Mucosa of descending colon (tissue), 3 donors: ENCODE results near the gene ZNF556. TPM values are rescaled to one million over a fixed set of nuclear protein-coding genes. Genes with fewer than 3 reads are reported as not detected.

Source experiments
- ATAC-seq: fragments of 200-7000 bp; cut with Tn5 transposase; one replicate; pipeline ENCODE4 v1.9.1; 2020; ENCODE audit warnings: mild to moderate bottlenecking, moderate library complexity
- DNase-seq, 3 donors: peaks; one replicate each; pipeline ENCODE4 v3.0.0-alpha.2; 2020
- H3K36me3 ChIP-seq: fragments of 200-600 bp; one replicate; pipeline ENCODE4 v1.8.0; 2021; ENCODE audit warnings: low read depth, mild to moderate bottlenecking
- H3K4me1 ChIP-seq: fragments of 200-600 bp; one replicate; pipeline ENCODE4 v1.8.0; 2021; ENCODE audit warnings: low read depth, mild to moderate bottlenecking
- H3K4me3 ChIP-seq: fragments of 200-600 bp; one replicate; pipeline ENCODE4 v1.8.0; 2021; ENCODE audit warnings: mild to moderate bottlenecking
- H3K9me3 ChIP-seq: fragments of 200-600 bp; one replicate; pipeline ENCODE4 v1.8.0; 2021; ENCODE audit warnings: mild to moderate bottlenecking
- intact Hi-C, 2 donors: fragments of 100-400 bp; cut with DNase I in 1 of 2; cut with micrococcal nuclease in 1 of 2; formaldehyde crosslinking; loops; one replicate each; pipeline versions ENCODE4 v1.11.0 to v1.11.1; 2022; cut with DNase I, micrococcal nuclease
- total RNA-seq, 3 donors: library from RNA; stranded (reverse); fragmentation: NEBNext Ultra II Directional in 2 of 3; extraction: Animal tissue kit (Norgen Biotek cat#: 25700) in 2 of 3; gene quantifications; one replicate each; pipeline versions ENCODE4 v1.2.1 to v1.2.4, GENCODE V29; 2021 to 2023
- TF ChIP-seq, protein P1 (sequence below): fragments of 200-600 bp; IDR thresholded peaks from one replicate; pipeline ENCODE4 v1.8.0; 2022; ENCODE audit warnings: antibody characterized with exemption, mild to moderate bottlenecking
- donor health status: DM: no; HTN: no; CAD: no; lungs with moderate emphysema.
- donor health status: DM: no; HTN: no; CAD: no.
- donor health status: DM: no; HTN: yes; CAD: no.

Gene ZNF556
- total RNA-seq, 3 donors from 2014 or later, result 0.29 TPM; not detected in 2

- TF ChIP-seq, protein P1, sequence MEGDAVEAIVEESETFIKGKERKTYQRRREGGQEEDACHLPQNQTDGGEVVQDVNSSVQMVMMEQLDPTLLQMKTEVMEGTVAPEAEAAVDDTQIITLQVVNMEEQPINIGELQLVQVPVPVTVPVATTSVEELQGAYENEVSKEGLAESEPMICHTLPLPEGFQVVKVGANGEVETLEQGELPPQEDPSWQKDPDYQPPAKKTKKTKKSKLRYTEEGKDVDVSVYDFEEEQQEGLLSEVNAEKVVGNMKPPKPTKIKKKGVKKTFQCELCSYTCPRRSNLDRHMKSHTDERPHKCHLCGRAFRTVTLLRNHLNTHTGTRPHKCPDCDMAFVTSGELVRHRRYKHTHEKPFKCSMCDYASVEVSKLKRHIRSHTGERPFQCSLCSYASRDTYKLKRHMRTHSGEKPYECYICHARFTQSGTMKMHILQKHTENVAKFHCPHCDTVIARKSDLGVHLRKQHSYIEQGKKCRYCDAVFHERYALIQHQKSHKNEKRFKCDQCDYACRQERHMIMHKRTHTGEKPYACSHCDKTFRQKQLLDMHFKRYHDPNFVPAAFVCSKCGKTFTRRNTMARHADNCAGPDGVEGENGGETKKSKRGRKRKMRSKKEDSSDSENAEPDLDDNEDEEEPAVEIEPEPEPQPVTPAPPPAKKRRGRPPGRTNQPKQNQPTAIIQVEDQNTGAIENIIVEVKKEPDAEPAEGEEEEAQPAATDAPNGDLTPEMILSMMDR, result no peak
- no peak for DNase-seq
- no peak for ATAC-seq
- intact Hi-C loops, result no loop called here
- Histone ChIP-seq H3K36me3 (no peaks in the 10 kb centered on the region), H3K4me3 (no peak overlapping the region), H3K9me3 (peaks cover 4% of the 10 kb centered on the region), H3K4me1 (peaks cover 6% of the 10 kb centered on the region)
Measured at GRCh38 chr19:2824129-2824528, 43.0 kb upstream of the ZNF556 start.

DNA sequence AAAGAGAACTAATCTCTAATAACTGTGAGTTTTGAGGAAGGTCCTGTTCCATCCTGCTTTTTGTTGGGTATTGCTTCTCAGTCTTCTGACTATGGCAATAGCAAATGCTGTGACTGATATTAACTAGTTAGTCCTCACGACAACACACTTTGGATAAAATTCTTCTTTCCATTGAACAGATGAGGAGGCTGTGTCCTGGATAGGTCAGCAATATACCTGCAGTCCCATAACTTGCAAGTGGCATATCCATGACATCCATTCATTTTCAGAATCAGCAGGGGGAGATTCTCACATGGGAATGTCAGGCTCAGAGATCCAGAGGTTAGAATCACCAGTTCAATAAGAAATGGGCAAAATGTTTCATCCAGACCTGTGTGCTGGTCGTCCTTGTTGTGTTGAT lies 40.1 kb upstream of the ZNF556 start:
- no peak for DNase-seq
- TF ChIP-seq, protein P1, result no peak
- ATAC-seq, result no peak
- no peaks in the 10 kb centered on the region for H3K36me3 ChIP-seq
- peaks cover 30% of the 10 kb centered on the region for H3K9me3 ChIP-seq
- H3K4me1 ChIP-seq, result no peaks in the 10 kb centered on the region
- intact Hi-C loops, result no loop called here
- H3K4me3 ChIP-seq, result no peak overlapping the region

GRCh38 chr19:2827840-2828489 lies 39.2 kb upstream of the ZNF556 start:
- no peak for ATAC-seq

GRCh38 chr19:2834294-2834871 lies 32.8 kb upstream of the ZNF556 start:
- intact Hi-C loops, result no loop called here
- Histone ChIP-seq H3K4me1 (no peaks in the 10 kb centered on the region), H3K4me3 (no peak overlapping the region), H3K36me3 (peaks cover 5% of the 10 kb centered on the region), H3K9me3 (peaks cover 79% of the 10 kb centered on the region)
- TF ChIP-seq, protein P1, result no peak
- no peak for DNase-seq
- no peak for ATAC-seq

More at GRCh38 chr19:2827840-2828489, 39.2 kb upstream of the ZNF556 start:
- H3K4me3 ChIP-seq, result no peak overlapping the region
- TF ChIP-seq, protein P1, result no peak
- no peak for DNase-seq
- intact Hi-C loops, result no loop called here
- H3K36me3 ChIP-seq, result peaks cover 5% of the 10 kb centered on the region
- peaks cover 39% of the 10 kb centered on the region for H3K9me3 ChIP-seq
- no peaks in the 10 kb centered on the region for H3K4me1 ChIP-seq

- intact Hi-C loops, result no loop called here
- no peak for ATAC-seq
- peaks cover 51% of the 10 kb centered on the region for H3K9me3 ChIP-seq
Measured at GRCh38 chr19:2837430-2837829, 29.7 kb upstream of the ZNF556 start.

More at GRCh38 chr19:2837430-2837829, 29.7 kb upstream of the ZNF556 start:
- Histone ChIP-seq H3K36me3 (peaks cover 5% of the 10 kb centered on the region), H3K4me3 (no peak overlapping the region), H3K4me1 (peaks cover 5% of the 10 kb centered on the region)
- TF ChIP-seq, protein P1, result no peak
- DNase-seq, result no peak
